ENCODE data around the gene SDHAF2. TPM values are rescaled to one million over a fixed set of nuclear protein-coding genes. Genes with fewer than 3 reads are reported as not detected.

Gene SDHAF2
- total RNA-seq, 4 donors from 2014 or later: 36.6 to 53.0 (median 48.4) TPM

DNA sequence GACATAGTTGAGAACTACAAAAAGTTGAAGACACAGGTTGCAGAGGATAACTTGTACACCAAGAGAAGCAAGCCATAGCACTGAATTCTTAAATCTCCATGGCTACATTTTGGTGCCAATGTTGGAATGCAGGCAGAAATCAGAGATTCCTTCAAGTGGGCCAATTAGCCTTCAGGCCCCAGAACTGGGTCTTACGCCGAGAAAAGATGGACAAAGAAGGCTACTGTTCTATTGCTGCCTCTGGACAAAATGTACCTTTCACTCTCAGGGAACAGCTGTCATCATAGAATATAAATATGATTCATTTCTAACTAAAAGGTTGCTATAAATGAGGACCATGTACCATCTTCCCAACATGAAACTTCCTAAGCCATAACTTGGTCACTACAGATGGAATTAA, 23.9 kb upstream of the SDHAF2 start:
- Histone ChIP-seq H3K27ac (no peak overlapping the region), H3K27me3 (no peaks in the 10 kb centered on the region), H3K4me1 (no peaks in the 10 kb centered on the region), H3K9me3 (no peaks in the 10 kb centered on the region), H3K36me3 (peaks cover 85% of the 10 kb centered on the region), H3K4me3 (no peak overlapping the region)
- WGBS: 68% methylated on average over 2 of the region's 2 CpGs
- no peak for DNase-seq (ENCODE audit: low spot score in 2 of 2)
- TF ChIP-seq POLR2AphosphoS5 (IDR thresholded peaks at IDR 0.05) (no peak), POLR2A (IDR thresholded peaks at IDR 0.05) (no peak), EP300 (IDR thresholded peaks at IDR 0.05) (no peak)
- TF ChIP-seq, protein P1, sequence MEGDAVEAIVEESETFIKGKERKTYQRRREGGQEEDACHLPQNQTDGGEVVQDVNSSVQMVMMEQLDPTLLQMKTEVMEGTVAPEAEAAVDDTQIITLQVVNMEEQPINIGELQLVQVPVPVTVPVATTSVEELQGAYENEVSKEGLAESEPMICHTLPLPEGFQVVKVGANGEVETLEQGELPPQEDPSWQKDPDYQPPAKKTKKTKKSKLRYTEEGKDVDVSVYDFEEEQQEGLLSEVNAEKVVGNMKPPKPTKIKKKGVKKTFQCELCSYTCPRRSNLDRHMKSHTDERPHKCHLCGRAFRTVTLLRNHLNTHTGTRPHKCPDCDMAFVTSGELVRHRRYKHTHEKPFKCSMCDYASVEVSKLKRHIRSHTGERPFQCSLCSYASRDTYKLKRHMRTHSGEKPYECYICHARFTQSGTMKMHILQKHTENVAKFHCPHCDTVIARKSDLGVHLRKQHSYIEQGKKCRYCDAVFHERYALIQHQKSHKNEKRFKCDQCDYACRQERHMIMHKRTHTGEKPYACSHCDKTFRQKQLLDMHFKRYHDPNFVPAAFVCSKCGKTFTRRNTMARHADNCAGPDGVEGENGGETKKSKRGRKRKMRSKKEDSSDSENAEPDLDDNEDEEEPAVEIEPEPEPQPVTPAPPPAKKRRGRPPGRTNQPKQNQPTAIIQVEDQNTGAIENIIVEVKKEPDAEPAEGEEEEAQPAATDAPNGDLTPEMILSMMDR (IDR thresholded peaks at IDR 0.05): no peak

DNA sequence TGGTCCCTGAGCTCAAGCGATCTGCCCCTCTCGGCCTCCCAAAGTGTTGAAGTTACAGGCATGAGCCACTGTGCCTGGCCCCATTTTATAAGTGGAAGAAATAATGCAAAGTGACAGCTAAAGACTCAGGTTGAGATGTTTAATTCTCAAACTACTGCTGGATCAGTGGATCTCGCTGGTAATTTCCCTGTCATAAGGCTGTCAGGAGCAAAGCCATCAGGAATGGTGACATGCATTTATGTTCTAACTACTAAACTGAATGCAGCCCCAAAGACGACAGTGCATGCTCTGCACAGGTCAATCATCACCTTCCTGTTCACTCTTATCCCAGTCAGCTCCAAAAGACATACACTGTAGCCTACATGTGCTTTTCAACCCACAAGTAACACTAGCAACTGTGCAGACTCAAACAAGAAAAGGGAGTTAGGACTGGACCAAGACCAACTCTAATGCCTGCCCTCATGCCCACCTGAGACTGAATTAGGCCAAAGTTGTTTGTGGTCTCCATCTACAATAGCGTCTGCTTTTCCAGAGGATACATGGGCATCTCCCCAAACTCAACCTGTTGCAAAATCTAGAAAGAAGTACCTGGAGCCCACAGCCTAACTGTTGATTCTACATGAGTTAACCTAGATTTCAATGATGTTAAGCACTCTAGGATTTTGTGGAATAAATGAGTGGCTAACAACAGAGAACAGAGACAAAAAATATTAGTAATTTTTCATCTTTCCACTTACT, 22.8 kb upstream of the SDHAF2 start:
- Histone ChIP-seq H3K27ac (peak overlapping the region; percentile 26), H3K4me3 (no peak overlapping the region), H3K36me3 (peaks cover 96% of the 10 kb centered on the region), H3K4me1 (no peaks in the 10 kb centered on the region), H3K9me3 (no peaks in the 10 kb centered on the region), H3K27me3 (no peaks in the 10 kb centered on the region)
- TF ChIP-seq POLR2A (IDR thresholded peaks at IDR 0.05) (no peak), POLR2AphosphoS5 (IDR thresholded peaks at IDR 0.05) (no peak), EP300 (IDR thresholded peaks at IDR 0.05) (no peak)
- TF ChIP-seq, protein P1 (IDR thresholded peaks at IDR 0.05): no peak
- 94% methylated on average over 5 of the region's 5 CpGs for WGBS
- no peak for DNase-seq (ENCODE audit: low spot score in 2 of 2)

GRCh38 chr11:61411589-61411988, 18.3 kb upstream of the SDHAF2 start:
- no peak overlapping the region for H3K27ac ChIP-seq
- no peaks in the 10 kb centered on the region for H3K27me3 ChIP-seq
- TF ChIP-seq POLR2A (IDR thresholded peaks at IDR 0.05) (no peak), EP300 (IDR thresholded peaks at IDR 0.05) (no peak), POLR2AphosphoS5 (IDR thresholded peaks at IDR 0.05) (no peak)
- TF ChIP-seq, protein P1 (IDR thresholded peaks at IDR 0.05): no peak
- H3K4me1 ChIP-seq: no peaks in the 10 kb centered on the region
- WGBS: 85% methylated on average over 9 of the region's 9 CpGs
- H3K4me3 ChIP-seq: no peak overlapping the region
- peaks cover 100% of the 10 kb centered on the region for H3K36me3 ChIP-seq
- no peak for DNase-seq (ENCODE audit: low spot score in 2 of 2)
- no peaks in the 10 kb centered on the region for H3K9me3 ChIP-seq

- TF ChIP-seq POLR2AphosphoS5 (IDR thresholded peaks at IDR 0.05) (no peak), POLR2A (IDR thresholded peaks at IDR 0.05) (no peak)
- TF ChIP-seq, protein P1 (IDR thresholded peaks at IDR 0.05): no peak
- peaks cover 4% of the 10 kb centered on the region for H3K4me1 ChIP-seq
- no peak for DNase-seq (ENCODE audit: low spot score in 2 of 2)
- no peak overlapping the region for H3K27ac ChIP-seq
- H3K36me3 ChIP-seq: peaks cover 100% of the 10 kb centered on the region
- no peaks in the 10 kb centered on the region for H3K27me3 ChIP-seq
- 61% methylated on average over 3 of the region's 3 CpGs for WGBS
- no peak overlapping the region for H3K4me3 ChIP-seq
- no peaks in the 10 kb centered on the region for H3K9me3 ChIP-seq
These were observed 16.4 kb upstream of the SDHAF2 start for GRCh38 chr11:61413496-61413895.

GRCh38 chr11:61414547-61414946, 15.4 kb upstream of the SDHAF2 start:
- Histone ChIP-seq H3K9me3 (no peaks in the 10 kb centered on the region), H3K27me3 (no peaks in the 10 kb centered on the region), H3K27ac (no peak overlapping the region), H3K36me3 (peaks cover 100% of the 10 kb centered on the region), H3K4me3 (no peak overlapping the region), H3K4me1 (peaks cover 4% of the 10 kb centered on the region)
- 70% methylated on average over 2 of the region's 2 CpGs for WGBS
- TF ChIP-seq POLR2A (IDR thresholded peaks at IDR 0.05): no peak
- no peak for DNase-seq (ENCODE audit: low spot score in 2 of 2)
